ENCODE measurements around the gene OTOG.

The OTOG gene

GRCh38 chr11:17599460-17599925, 52.4 kb downstream of the OTOG start:
- TF ChIP-seq CTCF (IDR thresholded peaks at IDR 0.05) (no peak), ZFX (IDR thresholded peaks at IDR 0.05; ENCODE audit: borderline replicate concordance) (no peak)
- no peak overlapping the region for H3K27ac ChIP-seq

- TF ChIP-seq CTCF (IDR thresholded peaks at IDR 0.05): no peak
- TF ChIP-seq ZFX (IDR thresholded peaks at IDR 0.05; ENCODE audit: borderline replicate concordance): no peak
- H3K27ac ChIP-seq: no peak overlapping the region
Observed at GRCh38 chr11:17600316-17601255, 53.5 kb downstream of the OTOG start.

GRCh38 chr11:17601256-17601671, 54.2 kb downstream of the OTOG start:
- TF ChIP-seq CTCF (IDR thresholded peaks at IDR 0.05): no peak
- TF ChIP-seq ZFX (IDR thresholded peaks at IDR 0.05; ENCODE audit: borderline replicate concordance): no peak
- no peak overlapping the region for H3K27ac ChIP-seq

- no peak overlapping the region for H3K27ac ChIP-seq
- TF ChIP-seq ZFX (IDR thresholded peaks at IDR 0.05; ENCODE audit: borderline replicate concordance) (no peak), CTCF (IDR thresholded peaks at IDR 0.05) (no peak)
Observed at GRCh38 chr11:17601676-17602075, 54.6 kb downstream of the OTOG start.

GRCh38 chr11:17602105-17603001, 55.3 kb downstream of the OTOG start:
- no peak for TF ChIP-seq CTCF (IDR thresholded peaks at IDR 0.05)
- no peak for TF ChIP-seq ZFX (IDR thresholded peaks at IDR 0.05; ENCODE audit: borderline replicate concordance)
- H3K27ac ChIP-seq: no peak overlapping the region

- TF ChIP-seq ZFX (IDR thresholded peaks at IDR 0.05; ENCODE audit: borderline replicate concordance): no peak
- TF ChIP-seq CTCF (IDR thresholded peaks at IDR 0.05): no peak
- no peak overlapping the region for H3K27ac ChIP-seq
Observed at GRCh38 chr11:17603056-17603825, 56.2 kb downstream of the OTOG start.

Measured in 22Rv1 (cell line).